SK-N-SH (cell line): Measurements from ENCODE around the gene UBXN6. TPM values are rescaled to one million over a fixed set of nuclear protein-coding genes. Genes with fewer than 3 reads are reported as not detected.
A peak's percentile ranks its signal among the peaks of the same experiment; 100 is the strongest.

Experiments
- CTCF ChIA-PET: fragments of 300-600, 350-600 bp; formaldehyde crosslinking; extraction: SDS; loops from one replicate; lab custom pipeline; 2021; lab: Yijun Ruan, JAX
- POLR2A ChIA-PET: fragments of 350-600 bp; sonication (Branson Sonifier 250); formaldehyde crosslinking; extraction: SDS; loops from one replicate; lab custom pipeline; 2020; ENCODE audit warnings: antibody characterized with exemption, inconsistent platforms; lab: Yijun Ruan, JAX
- DNase-seq: peaks from one replicate; pipeline ENCODE4 v3.0.0; 2012
- H2AFZ ChIP-seq: fragments of 200-600 bp; sonication (generic); 2 replicates; pipeline ENCODE4 v1.8.1; 2016; ENCODE audit warnings: antibody characterized with exemption, mild to moderate bottlenecking, low read depth
- H3F3A ChIP-seq: fragments of 200-600 bp; sonication (generic); replicated peaks from 2 replicates; pipeline ENCODE3; 2016; ENCODE audit warnings: antibody characterized with exemption, mild to moderate bottlenecking; ENCODE audit not compliant: insufficient read depth
- H3K27ac ChIP-seq, 2 experiments: fragments of 200-500 bp in 1 of 2; fragments of 200-600 bp in 1 of 2; sonication (Bioruptor generic) in 1 of 2; sonication (generic), shearing (Covaris generic) in 1 of 2; 2 replicates each; pipeline versions ENCODE4 v1.5.1 to v1.6.1; 2014 to 2016; ENCODE audit warnings: low read depth in 2 of 2, inconsistent platforms in 1 of 2, low read length in 1 of 2, mild to moderate bottlenecking in 1 of 2, mixed read lengths in 1 of 2
- H3K27me3 ChIP-seq: fragments of 200-600 bp; sonication (generic), shearing (Covaris generic); 2 replicates; pipeline ENCODE4 v1.6.1; 2016; ENCODE audit warnings: mixed run types; ENCODE audit not compliant: insufficient read depth
- H3K36me3 ChIP-seq, 2 experiments: fragments of 200-500 bp in 1 of 2; fragments of 200-600 bp in 1 of 2; sonication (Bioruptor generic) in 1 of 2; sonication (generic) in 1 of 2; replicated peaks in 1 of 2; 2 replicates each; pipeline versions ENCODE3 to v1.5.1; 2014 to 2016; ENCODE audit warnings: low read length in 1 of 2, mild to moderate bottlenecking in 1 of 2; ENCODE audit not compliant: insufficient read depth in 2 of 2, control insufficient read depth in 1 of 2
- H3K4me1 ChIP-seq, 2 experiments: fragments of 200-500 bp in 1 of 2; fragments of 200-600 bp in 1 of 2; sonication (Bioruptor generic) in 1 of 2; sonication (generic), shearing (Covaris generic) in 1 of 2; 2 replicates each; pipeline versions ENCODE4 v1.5.1 to v1.6.1; 2014 to 2016; ENCODE audit warnings: low read depth in 1 of 2, low read length in 1 of 2, mixed run types in 1 of 2; ENCODE audit not compliant: insufficient read depth in 2 of 2, control insufficient read depth in 1 of 2
- H3K4me2 ChIP-seq: fragments of 200-600 bp; sonication (generic), shearing (Covaris generic); 2 replicates; pipeline ENCODE4 v1.6.1; 2017; ENCODE audit warnings: mixed run types
- H3K4me3 ChIP-seq, 2 experiments: fragments of 200-500 bp in 1 of 2; fragments of 200-600 bp in 1 of 2; sonication (Bioruptor generic) in 1 of 2; sonication (generic), shearing (Covaris generic) in 1 of 2; 2 replicates each; pipeline versions ENCODE4 v1.5.1 to v1.8.1; 2014 to 2016; ENCODE audit warnings: low read depth in 2 of 2, inconsistent platforms in 1 of 2, low read length in 1 of 2, mild to moderate bottlenecking in 1 of 2, mixed read lengths in 1 of 2, moderate library complexity in 1 of 2
- H3K79me2 ChIP-seq: fragments of 200-600 bp; sonication (generic); 2 replicates; pipeline ENCODE4 v1.8.1; 2017; ENCODE audit warnings: mild to moderate bottlenecking; ENCODE audit not compliant: insufficient read depth
- H3K9ac ChIP-seq: fragments of 200-600 bp; sonication (generic); 2 replicates; pipeline ENCODE4 v1.6.1; 2017; ENCODE audit warnings: mixed run types
- H3K9me2 ChIP-seq: fragments of 200-600 bp; sonication (generic); 2 replicates; pipeline ENCODE4 v1.6.1; 2017; ENCODE audit warnings: mixed run types
- H3K9me3 ChIP-seq: fragments of 200-600 bp; sonication (generic); 2 replicates; pipeline ENCODE4 v1.6.1; 2017; ENCODE audit warnings: mixed run types, mild to moderate bottlenecking, moderate library complexity
- H4K20me1 ChIP-seq: fragments of 200-600 bp; sonication (generic); 2 replicates; pipeline ENCODE4 v1.6.1; 2017; ENCODE audit warnings: mild to moderate bottlenecking, mixed run types; ENCODE audit not compliant: insufficient read depth
- CHD2 ChIP-seq: fragments of 150-350 bp; IDR thresholded peaks from 2 replicates; pipeline ENCODE4 v1.6.1; 2018; ENCODE audit warnings: low read length; ENCODE audit not compliant: partially characterized antibody
- FOXJ3 ChIP-seq: sonication (generic); formaldehyde crosslinking; IDR thresholded peaks from 2 replicates; pipeline ENCODE4 v1.5.1; 2020; ENCODE audit warnings: mild to moderate bottlenecking, missing genetic modification reagents
- FOXM1 ChIP-seq: IDR thresholded peaks from 2 replicates; pipeline ENCODE4 v1.4.0; 2012; ENCODE audit warnings: low read depth, mild to moderate bottlenecking
- GABPA ChIP-seq: IDR thresholded peaks from 2 replicates; pipeline ENCODE4 v1.4.0; 2012; ENCODE audit warnings: low read depth, mild to moderate bottlenecking
- IRF3 ChIP-seq: fragments of 150-350 bp; IDR thresholded peaks from 2 replicates; pipeline ENCODE4 v1.6.1; 2016; ENCODE audit warnings: mild to moderate bottlenecking, low read depth, low read length
- JUND ChIP-seq: IDR thresholded peaks from 2 replicates; pipeline ENCODE4 v1.4.0; 2012
- PBX3 ChIP-seq: IDR thresholded peaks from 2 replicates; pipeline ENCODE4; 2012
- RAD21 ChIP-seq: IDR thresholded peaks from 2 replicates; pipeline ENCODE4 v1.6.1; 2012; ENCODE audit warnings: mild to moderate bottlenecking, low read length
- REST ChIP-seq: IDR thresholded peaks from 2 replicates; pipeline ENCODE4 v1.6.1; 2012; ENCODE audit warnings: mild to moderate bottlenecking, low read depth, low read length, moderate library complexity
- RFX5 ChIP-seq: IDR thresholded peaks from 2 replicates; pipeline ENCODE4 v1.6.1; 2012; ENCODE audit warnings: mild to moderate bottlenecking, improper control_type of control experiment, low read length
- RXRA ChIP-seq: IDR thresholded peaks from 2 replicates; pipeline ENCODE4 v1.4.0; 2012; ENCODE audit warnings: low read depth, mild to moderate bottlenecking, borderline replicate concordance
- SIN3A ChIP-seq: IDR thresholded peaks from 2 replicates; pipeline ENCODE4 v1.6.1; 2012; ENCODE audit warnings: low read depth, mild to moderate bottlenecking, low read length, moderate library complexity, borderline replicate concordance
- TAF1 ChIP-seq: IDR thresholded peaks from 2 replicates; pipeline ENCODE4 v1.6.1; 2012; ENCODE audit warnings: low read depth, mild to moderate bottlenecking, low read length, moderate library complexity, borderline replicate concordance
- TCF12 ChIP-seq: IDR thresholded peaks from 2 replicates; pipeline ENCODE4 v1.4.0; 2012
- YY1 ChIP-seq: IDR thresholded peaks from 2 replicates; pipeline ENCODE4 v1.4.0; 2012; ENCODE audit warnings: low read depth, mild to moderate bottlenecking
- ZBTB33 ChIP-seq: IDR thresholded peaks from 2 replicates; pipeline ENCODE4 v1.4.0; 2012; ENCODE audit warnings: low read depth, borderline replicate concordance
- WGBS: methylation state at CpG from one replicate; pipeline ENCODE4 v1.1.6; 2017; ENCODE audit warnings: low lambda C conversion rate; 5-methylcytosine and 5-hydroxymethylcytosine counted together
- polyA plus RNA-seq, 3 experiments: library from polyadenylated mRNA; depleted of rRNA; stranded (reverse); fragments of >200 nt; gene quantifications; 2 replicates each; pipeline ENCODE4 v1.2.3, GENCODE V29; 2012

Gene UBXN6
- polyA plus RNA-seq, 1 of the 3 experiments (the other 2 are of a cell fraction), result 110 TPM

GRCh38 chr19:4405977-4406376 is 51.6 kb downstream of the UBXN6 start (continued):
- TF ChIP-seq REST, result no peak

- no peak overlapping the region; the same call in 1 of the 2 replicates for H2AFZ ChIP-seq
- peak overlapping the region; percentile 97 for H3K9ac ChIP-seq
- H3K9me2 ChIP-seq, result no peaks in the 10 kb centered on the region
- peaks cover 10% of the 10 kb centered on the region for H3F3A ChIP-seq
- peaks cover 77% of the 10 kb centered on the region for H3K79me2 ChIP-seq
- TF ChIP-seq TAF1, result no peak
- no peak for TF ChIP-seq ZBTB33
- no peak for TF ChIP-seq IRF3
- no peak for TF ChIP-seq GABPA
- no peak for TF ChIP-seq RXRA
- no peak for TF ChIP-seq JUND
- no peak for TF ChIP-seq RFX5
- TF ChIP-seq PBX3, result no peak
- TF ChIP-seq CHD2, result no peak
- no peak for TF ChIP-seq SIN3A
- TF ChIP-seq FOXJ3 (CRISPR knock-in tag), result no peak
- TF ChIP-seq TCF12, result no peak
- no peak for TF ChIP-seq YY1
- TF ChIP-seq FOXM1, result no peak
- TF ChIP-seq REST, result no peak
- TF ChIP-seq RAD21, result no peak
- no peaks in the 10 kb centered on the region for H3K27me3 ChIP-seq
- no peaks in the 10 kb centered on the region for H3K9me3 ChIP-seq
- no peak for DNase-seq
- peak overlapping the region; percentile 32 to 34; a peak in 2 of 4 replicates for H3K27ac ChIP-seq
- H3K4me2 ChIP-seq, result peak overlapping the region; percentile 100
- ChIA-PET POLR2A (no interaction called here), CTCF (interaction anchor here (1.6 kb wide), 1 partner anchor 12 kb away, joined by 3 read pairs; no protein-coding TSS in a partner anchor)
- no peaks in the 10 kb centered on the region for H3K36me3 ChIP-seq
- 11% methylated on average over 21 of the region's 32 CpGs for WGBS
- peaks cover 9% of the 10 kb centered on the region for H4K20me1 ChIP-seq
- peak overlapping the region; percentile 78 to 81 for H3K4me3 ChIP-seq
- peaks cover 8 to 10% of the 10 kb centered on the region in 2 experiments; a peak in 3 of 4 replicates for H3K4me1 ChIP-seq
These were observed 54.4 kb downstream of the UBXN6 start for GRCh38 chr19:4403005-4403761.
